VCaP (cell line): ENCODE data around the gene HERC6.

Experiments
- H3K27ac ChIP-seq: fragments of 450-650 bp; 2 replicates; pipeline ENCODE4 v1.5.1; 2017
- TF ChIP-seq, protein P1 (sequence below): fragments of 450-650 bp; conservative IDR thresholded peaks from 2 replicates; pipeline ENCODE4 v1.5.1; 2017; ENCODE audit warnings: mild to moderate bottlenecking, moderate library complexity

HERC6 gene

GRCh38 chr4:88448889-88449288 is 70.2 kb downstream of the HERC6 start:
- H3K27ac ChIP-seq = no peak overlapping the region
- TF ChIP-seq, protein P1, sequence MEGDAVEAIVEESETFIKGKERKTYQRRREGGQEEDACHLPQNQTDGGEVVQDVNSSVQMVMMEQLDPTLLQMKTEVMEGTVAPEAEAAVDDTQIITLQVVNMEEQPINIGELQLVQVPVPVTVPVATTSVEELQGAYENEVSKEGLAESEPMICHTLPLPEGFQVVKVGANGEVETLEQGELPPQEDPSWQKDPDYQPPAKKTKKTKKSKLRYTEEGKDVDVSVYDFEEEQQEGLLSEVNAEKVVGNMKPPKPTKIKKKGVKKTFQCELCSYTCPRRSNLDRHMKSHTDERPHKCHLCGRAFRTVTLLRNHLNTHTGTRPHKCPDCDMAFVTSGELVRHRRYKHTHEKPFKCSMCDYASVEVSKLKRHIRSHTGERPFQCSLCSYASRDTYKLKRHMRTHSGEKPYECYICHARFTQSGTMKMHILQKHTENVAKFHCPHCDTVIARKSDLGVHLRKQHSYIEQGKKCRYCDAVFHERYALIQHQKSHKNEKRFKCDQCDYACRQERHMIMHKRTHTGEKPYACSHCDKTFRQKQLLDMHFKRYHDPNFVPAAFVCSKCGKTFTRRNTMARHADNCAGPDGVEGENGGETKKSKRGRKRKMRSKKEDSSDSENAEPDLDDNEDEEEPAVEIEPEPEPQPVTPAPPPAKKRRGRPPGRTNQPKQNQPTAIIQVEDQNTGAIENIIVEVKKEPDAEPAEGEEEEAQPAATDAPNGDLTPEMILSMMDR = no peak

DNA sequence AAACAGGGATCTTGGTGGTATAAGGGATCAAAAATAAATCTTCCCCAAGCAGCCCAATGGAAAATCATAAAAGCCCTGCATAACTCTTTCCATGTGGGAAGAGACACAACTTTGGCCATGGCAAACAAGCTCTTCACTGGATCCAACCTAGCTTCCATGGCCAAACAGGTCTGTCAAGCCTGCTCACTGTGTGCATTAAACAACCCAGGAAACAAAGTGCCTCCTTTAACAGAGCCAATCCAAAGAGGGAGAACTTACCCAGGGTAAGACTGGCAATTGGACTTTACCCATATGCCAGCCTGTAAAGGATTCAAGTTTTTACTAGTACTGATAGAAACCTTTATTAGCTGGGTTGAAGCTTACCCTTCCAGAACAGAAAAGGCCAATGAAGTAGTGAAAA is 70.6 kb downstream of the HERC6 start:
- H3K27ac ChIP-seq = no peak overlapping the region
- TF ChIP-seq, protein P1 = no peak

- TF ChIP-seq, protein P1 = no peak
- no peak overlapping the region for H3K27ac ChIP-seq
Observed at GRCh38 chr4:88451205-88451604, 72.6 kb downstream of the HERC6 start.

GRCh38 chr4:88452912-88453311 is 74.3 kb downstream of the HERC6 start:
- TF ChIP-seq, protein P1 = no peak

DNA sequence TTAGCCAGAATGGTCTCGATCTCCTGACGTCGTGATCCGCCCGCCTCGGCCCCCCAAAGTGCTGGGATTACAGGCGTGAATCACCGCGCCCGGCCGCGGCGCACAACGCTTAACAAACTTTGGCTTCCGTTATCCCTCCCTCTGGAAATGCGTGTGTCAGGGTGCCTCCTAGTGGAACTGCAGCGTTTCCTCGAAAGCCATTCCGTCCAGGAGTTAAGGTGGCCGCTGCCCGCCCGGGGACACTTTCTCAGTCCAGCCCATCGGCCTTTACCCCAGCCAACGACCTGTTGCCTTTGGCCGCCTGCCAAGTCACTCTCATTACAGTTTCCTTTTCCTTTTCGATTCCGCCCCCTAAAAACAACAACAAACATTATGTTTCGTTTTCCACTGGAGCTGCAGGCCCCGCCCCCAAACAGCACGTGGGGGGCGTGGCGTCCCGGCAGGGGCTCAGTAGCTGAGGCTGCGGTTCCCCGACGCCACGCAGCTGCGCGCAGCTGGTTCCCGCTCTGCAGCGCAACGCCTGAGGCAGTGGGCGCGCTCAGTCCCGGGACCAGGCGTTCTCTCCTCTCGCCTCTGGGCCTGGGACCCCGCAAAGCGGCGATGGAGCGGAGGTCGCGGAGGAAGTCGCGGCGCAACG is 78.1 kb downstream of the HERC6 start, which contains the start of gene HERC5:
HERC5 (plus strand) TSS at position 450 of the 637 bp plus-strand sequence; CDS start at position 601, 151 bp downstream.
- H3K27ac ChIP-seq = peak within 1 kb of the TSS; percentile 22; the same call in 1 of the 2 replicates
- TF ChIP-seq, protein P1 = peak; percentile 86

More at GRCh38 chr4:88452912-88453311, 74.3 kb downstream of the HERC6 start:
- H3K27ac ChIP-seq = no peak overlapping the region

- peak overlapping the region; percentile 22; the same call in 1 of the 2 replicates for H3K27ac ChIP-seq
- TF ChIP-seq, protein P1 = no peak
Observed at GRCh38 chr4:88457307-88458103, 78.9 kb downstream of the HERC6 start.

DNA sequence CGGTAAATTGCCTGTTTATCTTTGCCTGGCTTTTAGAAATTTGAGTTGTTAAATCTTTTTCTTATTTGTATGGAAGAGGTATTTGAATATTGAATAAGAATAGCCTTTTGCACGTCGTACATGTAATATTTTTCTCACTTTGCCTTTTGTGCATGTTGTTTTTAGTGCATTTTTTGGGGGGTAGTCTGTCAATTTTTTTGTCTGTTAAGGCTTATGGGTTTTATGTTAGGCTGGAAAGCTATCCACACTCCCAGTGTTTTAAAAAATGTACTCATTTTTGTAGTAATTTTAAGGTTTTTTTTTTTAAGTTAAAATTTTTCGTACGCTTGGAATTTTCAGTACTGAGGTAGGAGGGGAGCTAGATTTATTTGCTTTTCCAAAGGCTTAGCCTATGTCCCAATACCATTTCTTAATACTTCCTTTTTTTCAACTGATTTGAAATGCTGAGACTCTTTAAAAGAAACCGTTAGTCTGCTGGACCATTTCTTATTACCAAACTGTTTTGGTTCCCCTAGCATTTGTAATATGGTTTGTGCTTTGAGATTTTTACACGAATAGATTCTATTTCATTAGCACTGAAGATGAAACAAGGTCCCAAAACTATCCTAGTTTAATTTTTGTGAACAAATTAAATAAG is 79.6 kb downstream of the HERC6 start:
- H3K27ac ChIP-seq = no peak overlapping the region
- TF ChIP-seq, protein P1 = no peak
